GM10248 (cell line): Measurements from ENCODE around the gene STK16.

ENCODE experiments used
- CTCF ChIA-PET: fragments of 300-600 bp; sonication (Branson Sonifier 250); formaldehyde crosslinking; extraction: SDS; loops from one replicate; lab custom pipeline; 2021; ENCODE audit warnings: antibody characterized with exemption; lab: Yijun Ruan, JAX
- POLR2A ChIA-PET: fragments of 350-650 bp; sonication (Branson Sonifier 250); formaldehyde crosslinking; extraction: SDS; loops from one replicate; lab custom pipeline; 2020; ENCODE audit warnings: antibody characterized with exemption; lab: Yijun Ruan, JAX
- DNase-seq: peaks from one replicate; pipeline ENCODE4 v3.0.0; 2012; ENCODE audit errors: extremely low spot score
- TF ChIP-seq, protein P1 (sequence below): IDR thresholded peaks from 2 replicates; pipeline ENCODE4 v1.5.1; 2012; ENCODE audit warnings: mild to moderate bottlenecking, low read depth; ENCODE audit errors: extremely low read depth, missing control alignments, control extremely low read depth

STK16 gene

DNA sequence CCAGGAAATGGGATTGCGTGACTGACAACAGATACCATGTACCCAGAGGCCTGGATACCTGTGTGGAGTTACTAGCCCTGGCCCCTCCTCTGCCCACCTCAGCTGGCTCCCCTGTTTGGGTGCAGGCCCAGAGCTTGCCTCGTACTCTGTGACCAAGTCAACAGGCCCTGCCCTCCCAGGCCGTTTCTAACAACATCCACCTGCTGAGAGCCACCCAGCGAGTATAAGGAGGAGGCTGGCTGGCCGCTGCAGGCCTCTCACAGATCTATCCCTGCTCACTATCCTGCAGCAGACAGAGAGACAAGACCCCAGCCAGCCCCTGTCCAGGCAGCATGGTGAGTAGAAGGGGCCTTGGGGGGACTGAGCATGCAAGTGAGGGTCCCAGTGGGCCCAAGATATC, 21.0 kb downstream of the STK16 start:
- no peak for DNase-seq
- POLR2A ChIA-PET, result no interaction called here
- CTCF ChIA-PET, result interaction anchor here (1.1 to 12.8 kb wide), 7 partner anchors 8 to 107 kb away, joined by 3 to 114 read pairs (median 4); partner anchors contain the start of genes DNAJB2 and TUBA4B
- TF ChIP-seq, protein P1, sequence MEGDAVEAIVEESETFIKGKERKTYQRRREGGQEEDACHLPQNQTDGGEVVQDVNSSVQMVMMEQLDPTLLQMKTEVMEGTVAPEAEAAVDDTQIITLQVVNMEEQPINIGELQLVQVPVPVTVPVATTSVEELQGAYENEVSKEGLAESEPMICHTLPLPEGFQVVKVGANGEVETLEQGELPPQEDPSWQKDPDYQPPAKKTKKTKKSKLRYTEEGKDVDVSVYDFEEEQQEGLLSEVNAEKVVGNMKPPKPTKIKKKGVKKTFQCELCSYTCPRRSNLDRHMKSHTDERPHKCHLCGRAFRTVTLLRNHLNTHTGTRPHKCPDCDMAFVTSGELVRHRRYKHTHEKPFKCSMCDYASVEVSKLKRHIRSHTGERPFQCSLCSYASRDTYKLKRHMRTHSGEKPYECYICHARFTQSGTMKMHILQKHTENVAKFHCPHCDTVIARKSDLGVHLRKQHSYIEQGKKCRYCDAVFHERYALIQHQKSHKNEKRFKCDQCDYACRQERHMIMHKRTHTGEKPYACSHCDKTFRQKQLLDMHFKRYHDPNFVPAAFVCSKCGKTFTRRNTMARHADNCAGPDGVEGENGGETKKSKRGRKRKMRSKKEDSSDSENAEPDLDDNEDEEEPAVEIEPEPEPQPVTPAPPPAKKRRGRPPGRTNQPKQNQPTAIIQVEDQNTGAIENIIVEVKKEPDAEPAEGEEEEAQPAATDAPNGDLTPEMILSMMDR, result no peak

DNA sequence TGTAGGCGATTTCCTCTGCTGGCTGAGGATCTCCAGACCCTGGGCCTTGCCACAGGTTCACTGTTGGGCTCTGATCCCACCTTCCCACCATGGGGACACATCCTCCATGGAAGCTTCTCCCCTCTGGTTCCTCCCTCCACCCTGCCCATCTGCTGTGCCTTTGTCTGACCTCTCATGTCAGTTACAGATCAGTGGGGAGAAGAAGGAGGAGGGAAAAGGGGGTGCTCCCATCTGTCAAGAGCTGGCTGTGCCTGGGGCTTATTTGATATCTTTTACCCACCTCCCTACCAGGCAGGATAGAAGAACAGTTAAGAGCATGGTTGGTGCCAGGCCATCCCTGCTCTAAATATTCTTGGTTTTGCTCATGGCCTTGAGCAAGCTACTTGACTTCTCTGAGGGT, 21.6 kb downstream of the STK16 start:
- CTCF ChIA-PET, result interaction anchor here (1.1 to 12.8 kb wide), 7 partner anchors 9 to 108 kb away, joined by 3 to 114 read pairs (median 4); partner anchors contain the start of genes DNAJB2 and TUBA4B
- TF ChIP-seq, protein P1, result no peak
- no peak for DNase-seq
- POLR2A ChIA-PET, result no interaction called here

DNA sequence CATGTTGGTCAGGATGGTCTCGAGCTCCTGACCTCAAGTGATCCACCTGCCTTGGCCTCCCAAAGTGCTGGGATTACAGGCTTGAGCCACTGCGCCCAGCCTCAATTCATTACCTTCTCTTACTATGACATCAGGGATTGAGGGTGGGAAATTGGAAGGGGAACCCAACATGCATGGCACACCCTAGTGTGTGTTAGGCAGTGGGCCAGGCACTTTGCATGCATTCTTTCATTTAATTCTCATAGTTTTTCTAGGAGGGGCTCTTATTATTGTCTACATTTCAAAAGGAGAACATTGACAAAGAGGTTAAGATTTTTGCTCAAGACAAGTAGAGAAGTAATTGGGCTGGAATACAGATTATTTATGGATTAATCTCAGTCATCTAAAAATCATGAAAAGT, 23.0 kb downstream of the STK16 start:
- CTCF ChIA-PET, result interaction anchor here (2.0 to 12.8 kb wide), 3 partner anchors 8 to 27 kb away, joined by 8 to 114 read pairs (median 8); partner anchors contain the start of gene DNAJB2
- TF ChIP-seq, protein P1, result no peak
- DNase-seq, result no peak
- POLR2A ChIA-PET, result no interaction called here

DNA sequence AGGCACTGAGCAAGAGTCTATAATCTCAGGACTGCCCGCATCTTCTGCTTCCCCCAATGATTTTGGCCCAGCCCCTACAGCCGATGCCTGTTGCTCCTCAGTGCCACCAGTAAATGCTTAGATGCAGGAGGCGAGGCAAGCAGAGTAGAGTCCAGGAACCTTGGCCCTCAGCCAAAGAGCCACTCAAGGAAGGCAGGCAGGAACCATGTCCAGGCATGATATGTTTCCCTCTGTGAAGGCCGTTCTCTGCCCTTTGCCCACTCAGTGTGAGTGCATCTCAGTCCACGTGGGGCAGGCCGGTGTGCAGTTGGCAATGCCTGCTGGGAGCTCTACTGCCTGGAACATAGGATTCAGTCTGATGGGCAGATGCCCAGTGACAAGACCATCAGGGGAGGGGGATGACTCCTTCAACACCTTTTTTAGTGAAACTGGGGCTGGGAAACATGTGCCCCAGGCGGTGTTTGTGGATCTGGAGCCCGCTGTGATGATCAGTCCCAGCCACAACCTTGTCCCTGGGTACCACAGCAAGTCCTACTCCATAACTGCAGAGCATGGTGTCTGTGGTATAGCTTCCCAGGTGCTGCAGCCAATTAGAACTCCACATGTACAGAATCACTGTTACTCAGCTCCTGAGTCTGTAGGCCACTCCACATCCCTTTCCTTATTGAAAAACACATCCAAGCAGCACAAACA, 24.2 kb downstream of the STK16 start:
- TF ChIP-seq, protein P1, result no peak
- DNase-seq, result no peak
- ChIA-PET POLR2A (no interaction called here), CTCF (interaction anchor here (1.2 to 2.3 kb wide), 5 partner anchors 9 to 25 kb away, joined by 3 to 8 read pairs (median 6); partner anchors contain the start of gene DNAJB2)

DNA sequence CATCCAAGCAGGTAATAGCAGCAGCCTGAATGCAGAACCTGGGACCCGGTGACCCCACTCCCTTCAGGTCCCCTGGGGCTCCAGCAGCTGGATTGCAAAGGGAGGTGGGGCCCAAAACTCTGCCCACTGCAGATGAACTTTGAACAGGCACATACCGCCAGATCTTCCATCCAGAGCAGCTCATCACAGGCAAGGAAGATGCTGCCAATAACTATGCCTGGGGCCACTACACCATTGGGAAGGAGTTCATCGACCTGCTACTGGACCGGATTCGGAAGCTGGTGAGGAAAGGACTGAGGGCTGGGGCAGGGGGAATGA, 24.7 kb downstream of the STK16 start:
- ChIA-PET POLR2A (no interaction called here), CTCF (interaction anchor here (1.2 to 2.3 kb wide), 5 partner anchors 9 to 25 kb away, joined by 3 to 8 read pairs (median 6); partner anchors contain the start of gene DNAJB2)
- TF ChIP-seq, protein P1, result no peak
- DNase-seq, result no peak

DNA sequence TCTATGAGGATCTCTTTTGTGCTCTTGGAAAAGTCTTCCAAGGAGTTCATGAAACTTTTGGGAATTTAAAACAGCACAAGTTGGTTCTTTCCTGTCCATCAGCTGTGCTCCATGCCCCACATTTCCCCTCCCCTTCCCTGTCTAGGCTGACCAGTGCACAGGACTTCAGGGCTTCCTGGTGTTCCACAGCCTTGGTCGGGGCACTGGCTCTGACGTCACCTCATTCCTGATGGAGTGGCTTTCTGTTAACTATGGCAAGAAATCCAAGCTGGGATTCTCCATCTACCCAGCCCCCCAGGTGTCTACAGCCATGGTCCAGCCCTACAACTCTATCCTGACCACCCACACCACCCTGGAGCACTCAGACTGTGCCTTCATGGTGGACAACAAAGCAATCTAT, 25.7 kb downstream of the STK16 start:
- ChIA-PET CTCF (interaction anchor here (1.8 to 2.3 kb wide), 2 partner anchors 10 to 24 kb away, joined by 6 to 8 read pairs; no protein-coding TSS in a partner anchor), POLR2A (no interaction called here)
- no peak for DNase-seq
- TF ChIP-seq, protein P1, result no peak
